GM21576 (cell line): Measurements from ENCODE around the gene CDYL.

Source experiments
- ATAC-seq: cut with Tn5 transposase; IDR thresholded peaks from one replicate; pipeline ENCODE4 v1.9.1; 2021; ENCODE audit warnings: mild to moderate bottlenecking, moderate library complexity; ENCODE audit not compliant: unreplicated experiment

Gene CDYL

DNA sequence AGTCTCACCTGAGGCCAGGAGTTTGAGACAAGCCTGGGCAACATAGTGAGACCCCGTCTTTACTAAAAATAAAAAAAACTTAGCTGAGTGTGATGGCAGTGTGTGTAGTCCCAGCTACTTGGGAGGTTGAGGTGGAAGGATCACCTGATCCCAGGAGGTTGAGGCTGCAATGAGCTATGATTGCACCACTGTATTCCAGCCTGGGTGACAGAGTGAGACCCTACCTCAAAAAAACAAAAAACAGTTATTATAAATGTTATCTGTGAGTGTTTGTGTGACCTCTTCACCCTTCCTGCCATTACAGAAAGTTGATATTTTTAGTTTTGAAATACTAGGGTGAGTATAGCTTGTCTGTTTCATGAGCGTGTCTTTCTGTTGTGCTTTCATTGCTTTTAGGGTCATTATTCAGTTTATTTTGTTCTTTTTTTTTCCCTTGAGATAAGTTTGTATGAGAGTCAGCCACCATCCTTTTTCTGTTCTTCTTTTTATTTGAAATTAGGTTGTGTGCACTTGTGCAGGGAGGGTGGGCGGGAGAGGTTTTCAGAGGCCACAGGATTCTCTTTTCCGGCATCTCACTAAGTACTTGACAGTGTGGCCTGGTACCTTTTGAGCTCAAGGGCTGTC is 26.2 kb downstream of the CDYL start:
- ATAC-seq: peak; percentile 72

DNA sequence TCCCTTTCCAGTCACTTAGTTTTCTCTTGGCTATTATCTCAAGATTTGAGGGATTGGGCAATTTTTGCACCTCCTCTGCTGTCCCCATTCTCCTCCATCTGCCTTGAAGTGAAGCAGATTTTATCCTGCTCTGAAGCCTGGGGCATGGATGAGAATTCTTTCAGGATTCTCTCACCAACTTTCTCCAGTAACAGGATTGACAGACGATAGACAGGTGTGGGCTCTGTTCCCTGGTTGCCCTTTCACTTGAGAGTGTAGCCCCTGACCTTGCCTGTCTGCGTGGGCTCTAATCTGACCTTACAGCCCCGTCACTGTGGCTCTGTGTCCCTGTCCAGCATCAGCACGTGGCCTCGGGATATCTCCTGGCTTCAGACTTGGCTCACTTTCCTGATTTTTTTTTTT is 27.1 kb downstream of the CDYL start:
- ATAC-seq: no peak

DNA sequence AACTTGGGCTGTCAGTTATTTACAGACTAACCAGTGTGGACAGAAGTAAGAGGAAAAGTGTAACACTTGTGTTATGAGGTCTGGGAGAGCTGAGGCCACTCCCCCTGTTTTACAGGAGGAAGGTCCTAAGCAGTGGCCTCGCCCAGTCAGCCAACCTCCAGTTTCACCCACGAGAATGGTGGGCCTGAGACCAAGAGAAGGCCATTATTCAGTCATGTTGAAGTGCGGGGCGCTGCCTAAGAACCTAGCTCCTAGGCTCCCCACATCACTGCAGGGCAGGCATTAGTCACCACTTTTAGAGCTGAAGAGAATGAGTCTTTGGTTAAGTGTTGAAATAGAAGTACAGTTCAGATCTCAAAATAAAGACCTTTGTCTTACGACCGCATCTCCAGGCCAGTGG is 27.9 kb downstream of the CDYL start:
- no peak for ATAC-seq

DNA sequence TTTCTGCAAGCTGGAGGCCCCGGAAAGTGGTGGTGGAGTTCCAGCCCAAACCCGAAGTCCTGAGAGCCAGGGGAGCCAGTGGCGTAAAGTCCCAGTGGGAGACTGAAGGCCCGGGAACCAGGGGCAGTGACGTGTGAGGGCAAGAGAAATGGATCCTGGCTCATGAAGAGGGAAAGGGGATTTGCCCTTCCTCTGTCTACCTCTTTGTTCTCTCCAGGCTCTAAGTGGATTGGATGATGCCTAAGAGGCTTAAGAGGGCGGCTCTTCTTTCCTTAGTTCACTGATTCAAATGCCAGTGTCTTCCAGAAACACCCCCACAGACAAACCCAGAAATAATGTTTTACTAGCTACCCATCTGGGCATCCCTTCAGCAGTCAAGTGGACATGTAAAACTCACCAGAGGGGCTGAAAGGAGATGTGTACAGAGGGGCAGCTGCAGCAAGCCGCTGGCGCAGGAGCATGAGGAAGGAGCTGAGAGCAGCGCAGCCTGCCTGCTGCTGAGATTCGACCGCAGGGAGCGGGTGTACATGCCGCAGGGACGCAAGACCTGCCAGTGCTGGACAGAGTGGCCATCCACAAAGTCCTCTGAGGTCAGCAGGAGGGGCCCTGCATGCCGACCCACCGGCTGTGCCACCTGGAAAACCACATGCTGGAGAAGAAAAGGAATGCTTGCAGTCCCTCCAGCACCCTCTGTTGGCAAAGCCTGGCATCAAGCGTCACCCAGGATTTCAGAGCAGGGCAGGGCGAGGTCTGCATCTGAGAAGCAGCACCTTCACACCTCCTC is 29.5 kb downstream of the CDYL start:
- no peak for ATAC-seq

DNA sequence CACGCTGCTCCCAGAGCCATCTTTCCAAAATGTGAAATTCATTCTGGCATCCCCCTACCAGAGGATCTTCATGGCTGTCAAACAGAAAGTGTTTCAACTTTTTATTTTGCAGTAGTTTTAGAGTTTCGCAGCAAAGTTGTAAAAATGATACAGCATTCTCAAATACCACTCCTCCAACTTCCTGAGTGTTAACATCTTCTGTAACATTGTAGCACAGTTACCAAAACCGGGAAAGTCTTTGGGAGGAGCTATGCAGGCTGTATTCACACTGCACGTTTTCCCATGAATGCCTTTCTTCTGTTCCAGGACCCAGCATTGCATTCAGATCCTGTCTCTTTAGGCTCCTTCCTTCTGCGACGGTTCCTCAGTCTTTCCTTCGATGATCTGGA is 30.1 kb downstream of the CDYL start:
- ATAC-seq: no peak

DNA sequence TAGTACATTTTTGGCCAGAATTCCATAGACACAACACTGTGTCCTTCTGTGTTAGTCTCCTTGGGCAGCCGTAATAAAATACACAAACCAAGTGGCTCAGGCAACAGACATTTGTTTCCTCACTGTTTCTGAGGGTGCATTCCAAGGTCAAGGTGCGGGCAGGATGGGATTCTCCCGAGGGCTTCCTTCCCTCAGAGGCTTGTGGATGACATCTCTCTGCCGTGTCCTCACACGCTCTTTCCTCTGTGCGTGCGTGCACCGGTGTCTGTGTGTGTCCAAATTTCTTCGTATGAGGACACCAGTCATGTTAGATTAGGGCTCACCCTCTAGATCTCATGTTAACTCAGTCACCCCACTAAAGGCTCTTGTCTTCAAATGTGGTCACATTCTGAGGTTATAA is 30.6 kb downstream of the CDYL start:
- no peak for ATAC-seq

DNA sequence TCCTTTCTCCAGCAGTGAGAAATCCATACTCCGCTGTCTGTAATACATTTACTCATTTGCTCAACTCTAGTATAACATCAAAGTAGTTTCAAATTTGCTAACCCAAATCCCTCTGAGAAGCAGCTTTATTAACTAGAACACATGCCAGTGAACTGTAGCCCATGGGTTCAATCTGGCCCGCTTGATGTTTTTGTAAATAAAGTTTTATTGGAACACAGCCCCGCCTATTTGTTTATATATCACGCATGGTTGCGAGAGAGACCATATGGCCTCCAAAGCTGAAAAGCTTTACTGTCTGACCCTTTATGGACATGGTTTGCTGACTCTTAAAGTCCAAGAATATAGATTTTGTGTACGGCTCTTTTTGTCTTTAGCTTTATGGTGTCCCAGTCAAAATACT is 32.2 kb downstream of the CDYL start:
- ATAC-seq: no peak

DNA sequence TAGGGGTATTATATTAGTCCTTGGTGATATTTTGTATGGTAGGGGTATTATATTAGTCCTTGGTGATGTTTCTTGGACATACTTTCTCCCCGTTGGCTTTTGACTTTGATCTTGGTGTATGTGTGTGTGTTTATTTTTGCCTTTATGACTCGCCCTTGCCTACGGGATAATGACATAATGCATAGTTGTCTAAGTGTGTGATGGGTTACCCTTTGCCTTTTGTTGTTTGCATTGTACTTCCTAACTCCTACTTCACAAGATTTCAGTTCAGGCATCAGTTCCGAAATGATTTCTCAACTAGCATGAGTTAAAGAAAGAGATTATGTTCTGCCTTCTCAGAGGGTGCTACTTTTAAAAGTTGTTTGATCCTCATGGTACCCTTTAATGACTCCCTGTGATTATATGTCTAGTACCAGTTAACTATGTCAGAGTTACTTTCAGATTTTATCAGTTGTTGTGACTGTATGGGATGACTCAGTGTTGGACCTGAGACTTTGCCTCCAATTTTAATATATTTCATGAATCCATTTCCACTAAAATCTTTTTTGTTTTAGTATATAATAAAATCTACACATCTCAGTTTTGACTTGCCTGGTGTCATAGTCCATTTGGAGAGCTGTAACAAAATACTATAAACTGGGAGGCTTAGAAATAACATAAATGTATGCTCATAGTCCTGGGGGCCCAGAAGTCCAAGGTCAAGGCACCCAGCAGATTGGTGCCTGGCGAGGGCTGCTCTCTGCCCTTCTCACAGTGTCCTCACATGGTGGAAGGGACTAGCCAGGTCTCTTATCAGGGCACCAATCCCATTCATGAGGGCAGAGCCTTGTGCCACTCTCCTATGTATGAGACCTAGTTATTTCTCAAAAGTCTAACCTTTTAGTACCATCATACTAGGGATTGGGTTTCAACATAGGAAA is 34.1 kb downstream of the CDYL start:
- ATAC-seq: no peak

DNA sequence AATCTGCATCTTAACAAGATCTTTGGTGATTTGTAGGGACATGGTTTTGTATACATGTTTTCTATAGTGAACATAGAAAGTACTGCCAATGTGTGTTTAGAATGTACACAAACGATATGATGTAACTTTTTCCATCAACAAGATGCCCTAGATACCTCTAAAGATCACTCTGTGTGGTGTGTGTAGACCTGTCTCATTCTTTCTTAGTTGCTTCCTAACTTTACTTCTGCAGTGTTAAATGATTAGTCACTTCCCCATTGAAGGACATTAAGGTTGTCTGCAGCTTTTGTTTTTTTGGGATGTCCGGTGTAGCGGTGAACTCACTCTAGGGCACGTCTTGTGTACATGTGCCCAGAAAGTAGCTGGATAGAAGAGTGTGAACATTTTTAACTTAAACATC is 35.9 kb downstream of the CDYL start:
- ATAC-seq: no peak

DNA sequence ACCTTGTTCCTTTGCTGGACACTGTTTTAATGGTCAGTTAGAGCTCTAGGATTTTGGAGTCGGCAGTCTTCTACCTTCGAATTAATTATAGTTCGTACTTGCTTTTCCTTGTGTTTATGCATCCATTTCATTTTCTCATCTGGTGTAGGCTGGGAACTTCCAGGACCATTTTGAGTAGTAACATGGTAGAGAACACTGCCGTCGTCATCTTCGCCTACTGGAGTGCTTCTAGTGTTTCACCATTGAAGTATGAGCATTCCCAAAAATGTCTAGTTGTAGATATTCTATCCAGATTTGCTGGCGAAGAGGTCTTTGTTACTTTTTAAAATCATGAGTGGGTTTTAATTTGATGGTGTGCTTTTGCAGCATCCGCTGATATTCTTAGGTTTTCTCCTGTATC is 36.9 kb downstream of the CDYL start:
- ATAC-seq: no peak

DNA sequence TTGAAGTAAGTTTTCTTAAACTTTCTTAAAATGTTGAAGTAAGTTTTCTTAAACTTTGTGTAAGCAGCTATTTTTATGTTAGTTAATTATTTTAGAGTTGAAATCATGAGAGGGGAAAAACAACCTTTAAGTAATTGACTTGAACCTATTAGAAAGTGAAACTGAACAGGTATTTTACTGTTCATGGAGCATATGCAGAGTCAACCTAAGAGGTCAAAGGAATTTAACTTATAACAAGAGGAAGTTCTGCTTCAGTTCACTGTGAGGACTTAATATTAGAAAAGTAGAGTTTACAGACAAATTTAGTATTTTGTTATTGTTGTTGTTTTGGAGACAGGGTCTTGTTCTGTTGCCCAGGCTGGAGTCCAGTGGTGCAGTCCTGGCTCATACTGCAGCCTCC is 38.0 kb downstream of the CDYL start:
- no peak for ATAC-seq

DNA sequence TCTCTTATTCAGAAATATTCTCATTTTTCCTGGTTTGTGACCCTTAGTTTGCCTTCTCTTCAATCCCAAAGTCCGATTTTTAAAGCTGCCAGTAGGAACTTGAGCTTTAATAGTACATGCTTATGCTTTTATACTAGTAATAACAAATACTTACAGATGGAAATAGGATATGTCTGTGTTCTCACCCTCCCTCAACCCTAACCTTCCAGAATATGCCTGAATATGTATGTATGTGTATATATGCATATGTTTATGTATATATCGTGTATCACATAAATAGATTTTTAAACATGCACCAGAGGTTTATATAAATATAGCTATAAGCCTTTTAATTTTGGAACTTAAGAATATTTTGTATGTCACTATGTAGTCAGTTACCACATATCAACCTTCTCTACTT is 38.8 kb downstream of the CDYL start:
- ATAC-seq: no peak

DNA sequence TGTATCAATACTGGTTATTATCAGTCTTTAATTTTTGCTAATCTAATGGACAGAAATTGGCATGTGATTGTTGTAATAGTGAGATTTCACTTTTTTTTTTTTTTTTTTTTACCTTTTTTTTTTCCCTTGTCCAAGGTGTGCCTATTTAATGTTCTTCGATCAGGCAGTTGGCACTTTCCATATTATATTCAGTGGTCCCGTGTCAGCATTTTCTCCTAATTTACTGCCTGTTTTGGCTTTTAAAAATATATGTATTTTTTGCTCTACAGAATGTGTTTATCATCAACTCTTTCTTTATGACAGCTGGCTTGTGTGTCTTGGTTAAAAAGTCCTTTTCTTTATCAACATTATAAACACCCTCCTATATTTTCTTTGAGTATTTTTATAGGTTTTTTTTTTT is 39.4 kb downstream of the CDYL start:
- ATAC-seq: no peak

DNA sequence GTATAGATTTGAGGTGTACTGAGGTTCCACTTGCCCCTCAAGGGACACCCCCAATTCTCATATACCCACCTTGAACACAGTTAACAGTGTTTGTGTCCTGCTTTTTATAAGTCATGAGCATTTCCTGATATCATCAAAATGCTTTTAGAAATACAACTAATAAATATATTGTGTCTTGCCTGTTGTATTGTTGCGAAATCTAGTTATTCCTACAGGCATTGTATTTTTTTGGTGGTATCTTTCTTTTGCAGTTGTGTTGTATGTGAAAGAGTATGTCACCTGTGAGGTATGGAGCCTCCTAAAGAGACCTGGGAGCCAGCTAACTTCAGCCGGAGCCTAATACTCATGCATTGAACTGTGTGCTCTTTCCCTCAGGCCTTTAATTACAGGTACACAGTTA is 40.7 kb downstream of the CDYL start:
- ATAC-seq: no peak

DNA sequence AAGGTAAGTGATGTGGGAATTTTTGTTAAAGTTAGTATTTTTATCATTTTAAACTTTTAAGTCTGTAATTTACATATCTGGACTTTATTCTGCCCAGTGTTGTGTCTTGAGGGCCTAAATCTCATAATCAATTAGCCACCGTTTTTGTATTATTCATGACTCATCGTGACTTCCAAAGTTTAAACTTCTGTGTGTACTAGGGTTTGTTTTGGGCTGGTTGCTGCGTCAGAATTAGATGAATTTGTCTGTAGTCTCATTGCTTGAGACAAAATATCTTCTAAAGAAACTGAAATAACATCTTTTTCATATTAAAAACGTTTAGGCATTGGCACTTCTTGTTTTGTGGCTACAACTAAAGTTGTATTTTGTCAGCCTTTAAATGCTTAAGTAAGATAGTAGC is 41.3 kb downstream of the CDYL start:
- no peak for ATAC-seq

DNA sequence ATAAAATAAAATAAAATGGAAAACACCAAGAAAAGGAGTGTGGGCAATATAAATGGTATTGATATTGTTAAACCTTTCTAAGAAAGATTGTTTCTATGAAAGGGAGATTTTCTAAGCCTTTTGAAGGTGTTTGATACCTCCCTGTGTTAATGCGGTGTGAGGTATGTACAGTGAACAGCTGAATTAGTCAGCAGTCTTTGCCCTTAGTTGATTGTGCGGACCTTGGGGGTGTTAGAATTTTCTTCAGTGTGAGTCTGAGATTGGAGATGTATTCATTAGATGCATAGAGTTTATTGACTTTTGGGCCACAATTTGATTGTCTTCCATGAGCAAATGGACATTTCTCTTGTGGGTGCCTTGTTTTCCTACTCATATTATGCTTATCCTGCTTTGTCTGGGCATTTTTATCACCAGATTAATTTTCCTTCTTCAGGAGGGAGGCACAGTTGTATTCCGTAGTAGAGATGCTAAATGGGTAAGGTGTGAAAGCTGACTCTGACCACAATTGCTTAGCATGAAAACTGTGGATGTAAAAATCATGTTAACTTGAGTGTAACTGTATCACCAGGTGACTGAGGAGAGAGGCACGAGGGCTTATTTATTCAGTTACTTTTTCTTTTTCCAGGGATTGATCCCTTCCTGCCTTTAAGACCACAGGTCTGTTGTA is 42.2 kb downstream of the CDYL start:
- no peak for ATAC-seq

DNA sequence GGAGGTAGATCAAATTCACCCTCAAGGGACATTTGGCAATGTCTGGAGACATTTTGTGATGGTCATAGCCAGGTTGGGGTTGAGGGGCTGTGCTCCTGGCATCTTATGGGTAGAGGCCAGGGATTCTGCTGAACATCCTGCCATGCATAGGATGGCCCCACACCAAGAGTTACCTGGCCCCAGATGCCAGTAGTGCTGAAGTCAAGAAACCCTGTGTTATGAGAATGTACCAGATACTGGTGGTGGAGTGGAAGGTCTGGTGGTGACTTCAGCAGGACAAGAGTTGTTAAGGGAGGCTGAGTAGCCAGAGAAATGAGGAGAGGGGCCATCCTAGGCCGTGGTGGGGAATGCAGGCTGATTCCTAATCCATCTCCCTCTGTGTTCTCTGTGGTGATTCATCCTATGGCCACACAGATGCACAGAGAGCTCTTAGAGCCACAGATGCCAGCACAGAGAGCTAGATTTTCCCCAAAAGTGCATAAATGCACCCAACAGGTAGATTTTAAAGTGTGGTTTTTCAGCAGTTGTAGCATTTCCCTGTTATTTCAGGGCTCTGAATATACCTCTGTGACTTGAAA is 43.6 kb downstream of the CDYL start:
- no peak for ATAC-seq

DNA sequence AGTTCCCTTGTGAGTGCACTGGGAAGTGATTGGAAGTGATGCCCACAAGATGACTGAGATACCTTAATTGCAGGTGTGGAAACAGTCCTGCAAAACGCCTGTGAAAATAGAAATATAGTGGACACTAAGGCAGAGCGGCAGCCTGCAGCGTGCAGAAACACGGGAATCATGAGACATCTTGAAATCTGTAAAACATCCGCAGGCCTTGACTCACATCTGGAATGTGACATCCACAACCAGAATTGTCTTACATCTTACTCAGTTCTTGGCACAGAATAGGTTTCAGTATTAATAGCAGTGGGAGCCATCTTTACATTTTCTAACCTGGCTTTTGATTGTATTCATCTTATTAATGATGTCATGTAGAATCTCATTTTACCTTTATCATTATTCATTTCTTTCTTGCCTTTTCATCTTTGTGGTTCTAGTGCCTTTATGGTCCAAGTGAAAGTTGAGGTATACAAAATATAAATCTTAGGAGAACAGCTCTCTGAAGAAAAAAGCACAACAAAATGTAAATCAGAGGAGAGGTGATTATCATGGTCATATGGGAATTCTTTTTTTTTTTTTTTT is 44.6 kb downstream of the CDYL start:
- no peak for ATAC-seq

DNA sequence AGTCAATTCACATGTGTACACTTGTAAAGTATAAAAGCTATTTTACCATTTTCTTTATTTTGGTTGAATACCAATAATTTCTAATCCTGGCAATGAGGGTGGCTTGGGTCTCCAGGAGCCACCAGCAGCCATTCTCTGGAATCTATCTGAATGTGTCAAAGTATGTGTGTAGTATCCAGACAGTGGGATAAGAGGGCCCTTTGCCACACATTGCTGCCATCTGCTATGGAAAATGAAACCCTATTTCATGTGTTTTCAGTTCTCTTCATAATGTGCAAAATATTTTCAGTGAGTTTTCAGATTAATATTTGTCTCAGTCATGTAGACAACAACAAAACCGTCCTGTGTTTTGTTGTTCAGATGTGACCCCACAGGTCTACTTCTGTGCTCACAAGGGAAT is 46.3 kb downstream of the CDYL start:
- no peak for ATAC-seq

DNA sequence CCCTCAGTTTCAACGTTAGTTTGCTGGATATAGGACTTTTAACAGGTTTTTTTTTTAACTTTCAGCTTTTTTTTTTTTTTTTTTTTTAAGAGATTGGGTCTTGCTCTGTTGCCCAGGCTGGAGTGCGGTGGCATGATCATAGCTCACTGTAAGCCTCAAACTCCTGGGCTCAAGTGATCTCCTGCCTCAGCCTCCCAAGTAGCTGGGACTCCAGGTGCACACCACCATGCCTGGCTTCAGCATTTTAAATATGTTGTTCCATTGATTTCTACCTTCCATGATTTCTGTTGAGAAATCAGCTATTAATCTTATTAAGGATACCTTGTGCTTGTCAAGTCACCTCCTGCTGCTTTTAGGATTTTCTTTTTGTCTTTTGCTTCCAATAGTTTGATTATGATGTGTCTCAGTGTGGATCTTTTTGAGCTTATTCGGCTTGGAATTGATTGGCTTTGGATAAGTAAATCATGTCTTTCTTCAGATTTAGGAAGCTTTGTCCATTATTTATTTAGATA is 52.0 kb downstream of the CDYL start:
- no peak for ATAC-seq
